Mesendoderm (in vitro differentiated cells): ENCODE data around the gene POLR3C.
"Not testable (repeated sequence)": the region's sequence is repeated elsewhere in the genome, so short reads cannot be mapped to it uniquely, and the experiment has no call there.

ENCODE experiments used
- DNase-seq: peaks from one replicate; pipeline ENCODE4 v3.0.0; 2013
- H2AK5ac ChIP-seq: 2 replicates; pipeline ENCODE4 v1.6.1; 2013; ENCODE audit warnings: low read length, inconsistent platforms
- H2BK120ac ChIP-seq: 2 replicates; pipeline ENCODE4 v1.6.1; 2013; ENCODE audit warnings: low read depth, mild to moderate bottlenecking, low read length, moderate library complexity, mixed read lengths
- H2BK15ac ChIP-seq: replicated peaks from 2 replicates; pipeline ENCODE4 v1.6.1; 2013; ENCODE audit warnings: low read depth, mild to moderate bottlenecking, moderate library complexity
- H2BK5ac ChIP-seq: 2 replicates; pipeline ENCODE4 v1.6.1; 2013; ENCODE audit warnings: low read length, inconsistent platforms
- H3K18ac ChIP-seq: 2 replicates; pipeline ENCODE4 v1.6.1; 2013; ENCODE audit warnings: mild to moderate bottlenecking, low read length, mixed read lengths
- H3K23ac ChIP-seq: one replicate; pipeline ENCODE4 v1.6.1; 2013; ENCODE audit warnings: low read length
- H3K27ac ChIP-seq: 2 replicates; pipeline ENCODE4 v1.5.1; 2013; ENCODE audit warnings: low read depth, mild to moderate bottlenecking, inconsistent platforms, low read length, moderate library complexity
- H3K27me3 ChIP-seq: 2 replicates; pipeline ENCODE4 v1.6.1; 2013; ENCODE audit warnings: low read length, control low read depth, mild to moderate bottlenecking, inconsistent platforms; ENCODE audit not compliant: insufficient read depth, poor library complexity
- H3K36me3 ChIP-seq: 2 replicates; pipeline ENCODE4 v1.6.1; 2013; ENCODE audit warnings: low read length, inconsistent platforms; ENCODE audit not compliant: control insufficient read depth, insufficient read depth
- H3K4ac ChIP-seq: one replicate; pipeline ENCODE4 v1.6.1; 2013; ENCODE audit warnings: low read depth, mild to moderate bottlenecking, low read length, moderate library complexity
- H3K4me1 ChIP-seq: 2 replicates; pipeline ENCODE4 v1.6.1; 2013; ENCODE audit warnings: low read depth, low read length, inconsistent platforms; ENCODE audit not compliant: control insufficient read depth
- H3K4me2 ChIP-seq: 2 replicates; pipeline ENCODE4 v1.6.1; 2013; ENCODE audit warnings: low read length
- H3K4me3 ChIP-seq: 2 replicates; pipeline ENCODE4 v1.5.1; 2013; ENCODE audit warnings: mild to moderate bottlenecking, low read length
- H3K56ac ChIP-seq: one replicate; pipeline ENCODE4 v1.6.1; 2013; ENCODE audit warnings: low read length
- H3K79me1 ChIP-seq: 2 replicates; pipeline ENCODE4 v1.6.1; 2013; ENCODE audit warnings: low read length, inconsistent platforms
- H3K79me2 ChIP-seq: 2 replicates; pipeline ENCODE4 v1.6.1; 2013; ENCODE audit warnings: mild to moderate bottlenecking, low read length; ENCODE audit not compliant: control insufficient read depth, insufficient read depth
- H3K9ac ChIP-seq: 2 replicates; pipeline ENCODE4 v1.6.1; 2013; ENCODE audit warnings: low read length, inconsistent platforms
- H4K5ac ChIP-seq: one replicate; pipeline ENCODE4 v1.6.1; 2013; ENCODE audit warnings: low read length
- H4K8ac ChIP-seq: one replicate; pipeline ENCODE4 v1.6.1; 2013; ENCODE audit warnings: low read depth, mild to moderate bottlenecking, control low read depth, low read length, moderate library complexity
- WGBS: extraction: QIAGEN DNeasy Blood & Tissue Kit; methylation state at CpG from one replicate; pipeline ENCODE4 v1.1.7; 2013; ENCODE audit warnings: low lambda C conversion rate, missing lambda C conversion rate; ENCODE audit not compliant: insufficient coverage; ENCODE audit errors: extremely low coverage; 5-methylcytosine and 5-hydroxymethylcytosine counted together

POLR3C gene

DNA sequence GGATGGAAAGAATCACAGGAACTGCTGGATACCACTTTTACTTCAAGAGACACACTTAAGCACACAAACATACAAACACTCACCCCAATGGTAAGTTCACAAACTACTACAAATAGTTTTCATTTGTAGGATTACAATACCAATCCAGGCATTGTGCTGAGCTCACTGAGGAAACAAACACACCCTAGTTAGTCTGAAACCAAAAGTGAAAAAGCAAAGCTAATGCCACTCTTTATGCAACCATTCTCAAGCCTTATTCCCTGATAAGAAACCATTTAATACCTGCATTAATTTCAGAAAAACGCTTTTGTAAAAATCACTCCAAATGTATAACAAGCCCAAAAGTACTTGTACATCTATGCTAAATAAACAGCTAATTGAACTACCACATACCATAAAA lies 38.5 kb upstream of the POLR3C start:
- no peak overlapping the region for H3K4me2 ChIP-seq
- H2BK120ac ChIP-seq, result no peak overlapping the region
- H3K4me3 ChIP-seq, result no peak overlapping the region
- no peak overlapping the region for H2BK15ac ChIP-seq
- no CpG with 5 or more reads among the region's 1 CpG for WGBS
- H3K56ac ChIP-seq, result no peak overlapping the region
- no peaks in the 10 kb centered on the region for H3K27me3 ChIP-seq
- no peaks in the 10 kb centered on the region for H3K79me1 ChIP-seq
- H4K8ac ChIP-seq, result no peak overlapping the region
- H3K23ac ChIP-seq, result no peak overlapping the region
- H4K5ac ChIP-seq, result no peak overlapping the region
- H2BK5ac ChIP-seq, result no peak overlapping the region
- no peak overlapping the region for H3K4ac ChIP-seq
- H3K36me3 ChIP-seq, result no peaks in the 10 kb centered on the region
- H3K4me1 ChIP-seq, result peaks cover 5% of the 10 kb centered on the region
- peak overlapping the region; percentile 47 for H3K27ac ChIP-seq
- no peak overlapping the region for H3K9ac ChIP-seq
- H3K18ac ChIP-seq, result no peak overlapping the region
- H3K79me2 ChIP-seq, result no peaks in the 10 kb centered on the region
- no peak overlapping the region for H2AK5ac ChIP-seq
- DNase-seq, result no peak

DNA sequence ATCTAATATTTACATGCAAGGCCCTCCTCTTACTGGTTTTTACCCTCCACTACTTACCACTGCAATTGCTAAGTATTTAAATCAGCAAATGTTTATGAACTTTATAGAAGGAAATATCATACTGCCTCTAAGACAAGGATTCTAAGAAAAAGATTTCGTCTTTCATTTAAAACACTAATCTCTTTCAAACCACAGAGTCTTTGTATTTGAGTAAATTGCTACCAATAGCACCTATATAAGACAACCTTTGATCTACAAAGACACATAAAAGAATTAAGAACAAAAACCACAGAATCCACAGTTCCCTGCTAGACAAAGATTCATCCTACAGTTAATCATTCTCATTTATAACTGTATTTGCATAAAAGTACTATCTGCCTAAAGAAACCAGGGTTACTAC lies 37.7 kb upstream of the POLR3C start:
- H3K36me3 ChIP-seq, result no peaks in the 10 kb centered on the region
- no peak overlapping the region for H4K8ac ChIP-seq
- H3K4me2 ChIP-seq, result no peak overlapping the region
- H2AK5ac ChIP-seq, result no peak overlapping the region
- no peak overlapping the region for H2BK5ac ChIP-seq
- no peak overlapping the region for H2BK15ac ChIP-seq
- H3K18ac ChIP-seq, result no peak overlapping the region
- no peak overlapping the region for H3K23ac ChIP-seq
- H3K4ac ChIP-seq, result no peak overlapping the region
- no peak overlapping the region for H3K27ac ChIP-seq
- no peak overlapping the region for H2BK120ac ChIP-seq
- no peak overlapping the region for H3K56ac ChIP-seq
- H3K4me3 ChIP-seq, result no peak overlapping the region
- H3K4me1 ChIP-seq, result peaks cover 5% of the 10 kb centered on the region
- no peak overlapping the region for H3K9ac ChIP-seq
- H4K5ac ChIP-seq, result no peak overlapping the region
- H3K79me1 ChIP-seq, result no peaks in the 10 kb centered on the region
- no peaks in the 10 kb centered on the region for H3K27me3 ChIP-seq
- WGBS, result no CpG with 5 or more reads among the region's 1 CpG
- H3K79me2 ChIP-seq, result no peaks in the 10 kb centered on the region
- no peak for DNase-seq

DNA sequence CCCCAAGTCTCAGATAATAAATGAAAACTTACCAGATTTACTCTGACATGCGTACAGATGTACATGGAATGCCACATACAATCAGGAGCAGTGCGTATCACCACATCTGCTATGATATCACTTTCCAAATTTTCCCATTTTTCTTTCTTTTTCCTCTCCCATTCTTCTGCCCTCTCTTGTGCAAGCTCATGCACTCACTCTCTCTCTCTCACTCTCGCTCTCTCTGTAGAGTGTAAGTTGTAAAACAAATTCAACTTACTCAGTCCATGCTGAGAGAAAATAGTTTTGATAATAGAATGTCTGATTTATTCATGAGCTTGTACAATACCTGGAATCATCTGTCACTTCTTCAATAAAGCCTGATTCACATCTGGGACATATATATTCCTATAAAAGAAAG lies 35.4 kb upstream of the POLR3C start:
- no peak overlapping the region for H2AK5ac ChIP-seq
- peaks cover 5% of the 10 kb centered on the region for H3K4me1 ChIP-seq
- H3K4me3 ChIP-seq, result no peak overlapping the region
- no peaks in the 10 kb centered on the region for H3K36me3 ChIP-seq
- no peaks in the 10 kb centered on the region for H3K27me3 ChIP-seq
- H3K56ac ChIP-seq, result no peak overlapping the region
- DNase-seq, result no peak
- H3K4ac ChIP-seq, result no peak overlapping the region
- H2BK120ac ChIP-seq, result no peak overlapping the region
- no peak overlapping the region for H4K8ac ChIP-seq
- no peak overlapping the region for H3K18ac ChIP-seq
- no peak overlapping the region for H2BK15ac ChIP-seq
- H2BK5ac ChIP-seq, result no peak overlapping the region
- H3K4me2 ChIP-seq, result no peak overlapping the region
- no CpG with 5 or more reads among the region's 3 CpGs for WGBS
- no peak overlapping the region for H3K27ac ChIP-seq
- no peak overlapping the region for H3K9ac ChIP-seq
- no peak overlapping the region for H4K5ac ChIP-seq
- no peak overlapping the region for H3K23ac ChIP-seq
- no peaks in the 10 kb centered on the region for H3K79me2 ChIP-seq
- peaks cover 3% of the 10 kb centered on the region for H3K79me1 ChIP-seq

DNA sequence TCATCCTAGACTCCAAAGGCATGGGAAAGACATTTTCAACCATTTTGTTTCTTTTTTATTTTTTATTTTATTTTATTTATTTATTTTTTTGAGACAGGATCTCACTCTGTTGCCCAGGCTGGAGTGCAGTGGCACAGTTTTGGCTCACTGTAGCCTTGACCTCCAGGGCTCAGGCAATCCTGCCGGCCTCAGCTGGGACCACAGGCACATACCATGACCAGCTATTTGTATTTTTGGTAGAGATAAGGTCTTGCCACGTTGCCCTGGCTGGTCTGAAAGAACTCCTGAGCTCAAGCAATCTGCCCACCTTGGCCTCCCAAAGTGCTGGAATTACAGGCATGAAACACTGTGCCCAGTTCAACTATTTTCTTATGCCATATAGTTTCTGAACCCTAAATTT lies 32.1 kb upstream of the POLR3C start:
- no CpG with 5 or more reads among the region's 2 CpGs for WGBS
- H3K56ac ChIP-seq, H3K23ac ChIP-seq, H2BK15ac ChIP-seq, H3K4me2 ChIP-seq, H3K27me3 ChIP-seq, H3K27ac ChIP-seq, H3K9ac ChIP-seq, H3K79me1 ChIP-seq, H3K18ac ChIP-seq, H3K4me1 ChIP-seq, H3K4ac ChIP-seq, H2BK5ac ChIP-seq, DNase-seq, H3K4me3 ChIP-seq, H2BK120ac ChIP-seq, H2AK5ac ChIP-seq, H3K36me3 ChIP-seq, H4K5ac ChIP-seq, H4K8ac ChIP-seq, H3K79me2 ChIP-seq: not testable (repeated sequence)

DNA sequence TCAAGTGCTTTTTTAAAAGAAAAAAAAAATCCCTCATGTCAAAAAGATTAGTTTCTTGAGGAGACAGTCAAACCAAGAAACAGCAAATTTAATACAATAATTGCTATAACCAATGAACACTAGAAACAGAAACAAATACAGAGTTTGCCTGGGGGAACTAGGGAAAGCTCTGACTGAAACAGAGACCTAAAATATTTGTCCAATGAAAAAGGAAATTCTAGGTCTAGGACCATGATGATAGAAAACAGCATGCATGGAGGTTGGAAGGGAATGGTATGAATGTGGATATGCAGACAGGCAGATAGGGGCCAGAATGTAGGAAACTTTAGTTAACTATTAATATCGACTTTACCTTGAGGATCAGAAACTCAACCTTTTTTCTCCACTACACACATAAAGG lies 31.5 kb upstream of the POLR3C start:
- Histone ChIP-seq H3K4me2 (no peak overlapping the region), H3K79me1 (peaks cover 6% of the 10 kb centered on the region), H4K5ac (no peak overlapping the region), H3K56ac (no peak overlapping the region), H2BK15ac (no peak overlapping the region), H4K8ac (no peak overlapping the region), H3K18ac (no peak overlapping the region), H3K4me3 (no peak overlapping the region), H3K27me3 (no peaks in the 10 kb centered on the region), H2BK5ac (no peak overlapping the region), H3K79me2 (peaks cover 3% of the 10 kb centered on the region), H2BK120ac (no peak overlapping the region), H3K36me3 (no peaks in the 10 kb centered on the region), H3K4ac (no peak overlapping the region), H3K4me1 (no peaks in the 10 kb centered on the region), H3K27ac (no peak overlapping the region), H3K23ac (no peak overlapping the region), H2AK5ac (no peak overlapping the region), H3K9ac (no peak overlapping the region)
- no CpG with 5 or more reads among the region's 1 CpG for WGBS
- no peak for DNase-seq

DNA sequence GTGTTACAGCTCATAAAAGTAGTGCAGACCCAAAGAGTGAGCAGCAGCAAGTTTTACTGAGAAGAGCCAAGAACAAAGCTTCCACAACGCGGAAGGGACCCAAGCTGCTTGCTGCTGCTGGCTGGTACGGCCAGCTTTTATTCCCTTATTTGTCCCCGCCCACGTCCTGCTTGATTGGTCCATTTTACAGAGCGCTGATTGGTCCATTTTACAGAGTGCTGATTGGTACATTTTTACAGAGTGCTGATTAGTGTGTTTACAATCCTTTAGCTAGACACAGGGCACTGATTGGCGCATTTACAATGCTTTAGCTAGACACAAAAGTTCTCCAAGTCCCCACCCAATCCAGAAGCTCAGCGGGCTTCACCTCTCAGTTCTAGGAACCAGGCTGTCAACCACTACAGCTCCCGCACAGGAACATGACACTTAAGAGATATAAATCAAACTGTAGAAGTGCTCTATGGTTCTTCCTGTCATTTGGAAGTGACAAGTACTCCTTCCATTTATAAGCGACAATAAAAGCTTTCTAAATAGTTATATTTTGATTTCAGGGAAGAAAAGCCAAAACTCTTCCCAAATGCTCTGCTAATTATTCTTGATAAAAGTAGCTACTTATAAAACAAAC lies 28.6 kb upstream of the POLR3C start:
- H3K23ac ChIP-seq, result no peak overlapping the region
- no peaks in the 10 kb centered on the region for H3K36me3 ChIP-seq
- no peaks in the 10 kb centered on the region for H3K27me3 ChIP-seq
- no peak overlapping the region for H3K9ac ChIP-seq
- H3K4me3 ChIP-seq, result no peak overlapping the region
- H2AK5ac ChIP-seq, result no peak overlapping the region
- no peak overlapping the region for H3K4me2 ChIP-seq
- no peak overlapping the region for H3K4ac ChIP-seq
- no peak for DNase-seq
- H3K4me1 ChIP-seq, result no peaks in the 10 kb centered on the region
- no CpG with 5 or more reads among the region's 10 CpGs for WGBS
- H4K8ac ChIP-seq, result no peak overlapping the region
- H2BK15ac ChIP-seq, result no peak overlapping the region
- no peak overlapping the region for H2BK5ac ChIP-seq
- no peak overlapping the region for H3K56ac ChIP-seq
- peaks cover 6% of the 10 kb centered on the region for H3K79me1 ChIP-seq
- no peak overlapping the region for H3K27ac ChIP-seq
- no peak overlapping the region for H3K18ac ChIP-seq
- peaks cover 3% of the 10 kb centered on the region for H3K79me2 ChIP-seq
- no peak overlapping the region for H2BK120ac ChIP-seq
- H4K5ac ChIP-seq, result no peak overlapping the region
